Ovary (tissue), 3 donors: ENCODE measurements around the gene RFX1.

ENCODE experiments used
- EP300 ChIP-seq: sonication (generic); formaldehyde crosslinking; IDR thresholded peaks from one replicate; pipeline ENCODE4 v1.6.1; 2017; ENCODE audit warnings: antibody characterized with exemption
- POLR2A ChIP-seq: fragments of 450-650 bp; IDR thresholded peaks from one replicate; pipeline ENCODE4 v1.6.1; 2017; ENCODE audit warnings: antibody characterized with exemption, mild to moderate bottlenecking, moderate library complexity
- TF ChIP-seq, protein P1 (sequence below), 3 donors: fragments of 450-650 bp in 2 of 3; fragments of 200-600 bp in 1 of 3; IDR thresholded peaks; one replicate each; pipeline versions ENCODE4 v1.5.1 to v1.8.0; 2016 to 2022; ENCODE audit warnings: antibody characterized with exemption in 3 of 3, mild to moderate bottlenecking in 1 of 3
- donor health status: DM: no; HTN: no; CAD: no.

- TF ChIP-seq, protein P1, sequence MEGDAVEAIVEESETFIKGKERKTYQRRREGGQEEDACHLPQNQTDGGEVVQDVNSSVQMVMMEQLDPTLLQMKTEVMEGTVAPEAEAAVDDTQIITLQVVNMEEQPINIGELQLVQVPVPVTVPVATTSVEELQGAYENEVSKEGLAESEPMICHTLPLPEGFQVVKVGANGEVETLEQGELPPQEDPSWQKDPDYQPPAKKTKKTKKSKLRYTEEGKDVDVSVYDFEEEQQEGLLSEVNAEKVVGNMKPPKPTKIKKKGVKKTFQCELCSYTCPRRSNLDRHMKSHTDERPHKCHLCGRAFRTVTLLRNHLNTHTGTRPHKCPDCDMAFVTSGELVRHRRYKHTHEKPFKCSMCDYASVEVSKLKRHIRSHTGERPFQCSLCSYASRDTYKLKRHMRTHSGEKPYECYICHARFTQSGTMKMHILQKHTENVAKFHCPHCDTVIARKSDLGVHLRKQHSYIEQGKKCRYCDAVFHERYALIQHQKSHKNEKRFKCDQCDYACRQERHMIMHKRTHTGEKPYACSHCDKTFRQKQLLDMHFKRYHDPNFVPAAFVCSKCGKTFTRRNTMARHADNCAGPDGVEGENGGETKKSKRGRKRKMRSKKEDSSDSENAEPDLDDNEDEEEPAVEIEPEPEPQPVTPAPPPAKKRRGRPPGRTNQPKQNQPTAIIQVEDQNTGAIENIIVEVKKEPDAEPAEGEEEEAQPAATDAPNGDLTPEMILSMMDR (IDR thresholded peaks at IDR 0.05) = no peak
- no peak for TF ChIP-seq POLR2A
- TF ChIP-seq EP300 = no peak
These were observed 92.8 kb downstream of the RFX1 start for GRCh38 chr19:13913352-13913751.
